Fibroblast of the aortic adventitia (primary cell): ENCODE results near the gene DMBX1. TPM values are rescaled to one million over a fixed set of nuclear protein-coding genes. Genes with fewer than 3 reads are reported as not detected.
A peak's percentile ranks its signal among the peaks of the same experiment; 100 is the strongest.

Source experiments
- DNase-seq: peaks from one replicate; pipeline ENCODE4 v3.0.0-alpha.2; 2010; ENCODE audit warnings: low read depth
- H3K4me3 ChIP-seq: 2 replicates; pipeline ENCODE4 v1.5.1; 2011; ENCODE audit warnings: low read depth, mild to moderate bottlenecking, control low read depth, low read length, moderate library complexity
- CTCF ChIP-seq: IDR thresholded peaks from 2 replicates; pipeline ENCODE4 v1.5.1; 2011; ENCODE audit warnings: mild to moderate bottlenecking, low read length, control low read depth, inconsistent platforms; ENCODE audit not compliant: insufficient read depth
- total RNA-seq: library from RNA; depleted of rRNA; stranded (reverse); fragments of >200 nt; gene quantifications from 2 replicates; pipeline ENCODE4 v1.2.3, GENCODE V29; 2012; ENCODE audit warnings: low replicate concordance

Gene DMBX1
- total RNA-seq, 1 donor = not detected

DNA sequence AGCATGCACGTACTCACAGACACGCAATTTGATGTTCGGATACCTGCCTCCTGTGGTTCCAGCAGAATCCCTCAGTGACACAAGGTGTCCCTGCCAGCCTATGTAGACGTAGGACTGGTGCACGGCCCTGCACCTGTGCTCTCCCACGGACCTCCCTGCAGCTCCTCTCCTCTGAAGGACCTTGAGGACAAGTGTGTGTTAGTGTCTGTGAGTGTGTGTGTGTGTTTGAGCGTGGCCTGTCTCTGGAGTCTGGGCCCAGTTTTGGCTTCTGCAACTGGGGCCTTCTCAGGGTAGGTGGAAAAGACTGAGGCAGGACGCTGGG is 22.5 kb upstream of the DMBX1 start:
- no peak for DNase-seq
- TF ChIP-seq CTCF = no peak
- H3K4me3 ChIP-seq = peak overlapping the region; percentile 59

DNA sequence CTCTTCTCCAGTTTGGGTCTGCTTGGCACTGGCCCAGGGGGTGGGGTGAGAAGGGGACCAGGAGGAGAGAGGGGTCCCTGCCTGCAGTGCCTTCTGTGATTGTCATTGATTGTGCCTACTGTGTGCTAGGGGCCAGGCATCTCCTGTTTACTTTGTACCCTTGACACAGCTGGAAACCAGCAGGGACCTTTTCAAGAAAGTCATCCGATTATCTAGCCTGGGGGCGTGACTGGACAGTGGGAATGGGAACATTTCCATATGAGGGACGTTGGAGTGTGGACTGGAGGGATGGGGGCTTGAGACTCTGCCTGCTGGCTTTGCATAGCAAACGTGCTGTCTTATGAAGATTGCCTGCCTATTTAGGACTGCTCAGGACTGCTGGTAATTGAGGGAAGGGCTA is 19.8 kb upstream of the DMBX1 start:
- no peak for TF ChIP-seq CTCF
- DNase-seq = no peak

GRCh38 chr1:46471848-46472492 is 17.7 kb upstream of the DMBX1 start:
- DNase-seq = no peak
- TF ChIP-seq CTCF = no peak
- no peak overlapping the region for H3K4me3 ChIP-seq

More for the DNA sequence above, 19.8 kb upstream of the DMBX1 start:
- no peak overlapping the region for H3K4me3 ChIP-seq

GRCh38 chr1:46472498-46473181 is 17.0 kb upstream of the DMBX1 start:
- TF ChIP-seq CTCF = no peak
- DNase-seq = no peak

GRCh38 chr1:46473991-46474390 is 15.6 kb upstream of the DMBX1 start:
- no peak overlapping the region for H3K4me3 ChIP-seq
- TF ChIP-seq CTCF = no peak
- DNase-seq = no peak

More at GRCh38 chr1:46472498-46473181, 17.0 kb upstream of the DMBX1 start:
- H3K4me3 ChIP-seq = no peak overlapping the region

GRCh38 chr1:46474570-46474969 is 15.1 kb upstream of the DMBX1 start:
- DNase-seq = no peak
- no peak overlapping the region for H3K4me3 ChIP-seq
- TF ChIP-seq CTCF = no peak

GRCh38 chr1:46476673-46477072 is 13.0 kb upstream of the DMBX1 start:
- no peak overlapping the region for H3K4me3 ChIP-seq
- TF ChIP-seq CTCF = no peak
- no peak for DNase-seq
